GM20000 (cell line): ENCODE results near the gene ADRA2C.

ENCODE experiments used
- DNase-seq: peaks from one replicate; pipeline ENCODE4 v3.0.0; 2012; ENCODE audit warnings: low spot score
- CTCF ChIP-seq: IDR thresholded peaks from 2 replicates; pipeline ENCODE4 v1.5.1; 2012; ENCODE audit warnings: mild to moderate bottlenecking, control low read depth; ENCODE audit errors: extremely low read depth, missing control alignments

The ADRA2C gene

GRCh38 chr4:3727847-3728469 is 38.2 kb upstream of the ADRA2C start:
- TF ChIP-seq CTCF: no peak
- DNase-seq: no peak

GRCh38 chr4:3729188-3729881 is 36.9 kb upstream of the ADRA2C start:
- no peak for DNase-seq
- no peak for TF ChIP-seq CTCF

GRCh38 chr4:3729882-3730226 is 36.3 kb upstream of the ADRA2C start:
- DNase-seq: no peak
- no peak for TF ChIP-seq CTCF

- no peak for TF ChIP-seq CTCF
- DNase-seq: no peak
Measured at GRCh38 chr4:3730422-3731190, 35.6 kb upstream of the ADRA2C start.

GRCh38 chr4:3732076-3733028 is 33.8 kb upstream of the ADRA2C start:
- no peak for TF ChIP-seq CTCF

GRCh38 chr4:3733195-3733594 is 33.0 kb upstream of the ADRA2C start:
- no peak for TF ChIP-seq CTCF
- no peak for DNase-seq

More at GRCh38 chr4:3732076-3733028, 33.8 kb upstream of the ADRA2C start:
- no peak for DNase-seq
